IMR-90 (cell line): ENCODE results near the gene HOMER3. TPM values are rescaled to one million over a fixed set of nuclear protein-coding genes. Genes with fewer than 3 reads are reported as not detected.

Experiments used
- ATAC-seq: fragments of 200-7000 bp; cut with Tn5 transposase; 2 replicates; pipeline ENCODE4 v1.9.1; 2020; ENCODE audit warnings: low read depth, mild to moderate bottlenecking, moderate library complexity
- BruUV-seq: library from RNA; stranded (reverse); fragments of 400-500 nt; replicated peaks from 2 replicates; lab custom pipeline; 2021; lab: Mats Ljungman, UMichigan
- CTCF ChIA-PET: fragments of 300-600 bp; formaldehyde crosslinking; extraction: SDS; loops from one replicate; lab custom pipeline; 2021; ENCODE audit warnings: antibody characterized with exemption; lab: Yijun Ruan, JAX
- POLR2A ChIA-PET: fragments of 300-600 bp; sonication (Branson Sonifier 250); formaldehyde crosslinking; loops from one replicate; lab custom pipeline; 2022; ENCODE audit warnings: antibody characterized with exemption; ENCODE audit not compliant: unreplicated experiment; lab: Charles Lee
- DNase-seq: peaks from one replicate; pipeline ENCODE4 v3.0.0; 2013
- H2AFZ ChIP-seq: replicated peaks from 2 replicates; pipeline ENCODE3; 2013; ENCODE audit warnings: low read length, mild to moderate bottlenecking; ENCODE audit not compliant: poor library complexity
- H2AK5ac ChIP-seq: 2 replicates; pipeline ENCODE4 v1.6.1; 2013; ENCODE audit warnings: low read depth, low read length, inconsistent platforms
- H2AK9ac ChIP-seq: replicated peaks from 2 replicates; pipeline ENCODE3; 2013; ENCODE audit warnings: mild to moderate bottlenecking, low read depth, low read length, moderate library complexity; ENCODE audit not compliant: poor library complexity
- H2BK120ac ChIP-seq: 2 replicates; pipeline ENCODE4 v1.6.1; 2013; ENCODE audit warnings: low read depth, low read length, inconsistent platforms
- H2BK15ac ChIP-seq: 3 replicates; pipeline ENCODE4 v1.6.1; 2013; ENCODE audit warnings: low read depth, low read length, inconsistent platforms
- H2BK20ac ChIP-seq: 2 replicates; pipeline ENCODE4 v1.6.1; 2013; ENCODE audit warnings: low read depth, mild to moderate bottlenecking, inconsistent platforms, low read length, moderate library complexity
- H2BK5ac ChIP-seq: 2 replicates; pipeline ENCODE4 v1.6.1; 2013; ENCODE audit warnings: mild to moderate bottlenecking, low read depth, low read length, inconsistent platforms; ENCODE audit not compliant: poor library complexity, severe bottlenecking
- H3K14ac ChIP-seq: replicated peaks from 2 replicates; pipeline ENCODE4 v1.6.1; 2013; ENCODE audit warnings: low read depth, low read length, inconsistent platforms
- H3K18ac ChIP-seq: 2 replicates; pipeline ENCODE4 v1.6.1; 2013; ENCODE audit warnings: low read depth, low read length, control low read depth
- H3K23ac ChIP-seq: 2 replicates; pipeline ENCODE4 v1.6.1; 2013; ENCODE audit warnings: low read depth, low read length, inconsistent platforms
- H3K27ac ChIP-seq: 2 replicates; pipeline ENCODE4 v1.5.1; 2013; ENCODE audit warnings: mild to moderate bottlenecking, control low read depth, low read length; ENCODE audit not compliant: insufficient read depth
- H3K27me3 ChIP-seq: 2 replicates; pipeline ENCODE4 v1.6.1; 2013; ENCODE audit warnings: low read length; ENCODE audit not compliant: control insufficient read depth, insufficient read depth
- H3K36me3 ChIP-seq: 2 replicates; pipeline ENCODE4 v1.6.1; 2013; ENCODE audit warnings: low read length, mixed read lengths; ENCODE audit not compliant: control insufficient read depth, insufficient read depth
- H3K4ac ChIP-seq: 2 replicates; pipeline ENCODE4 v1.6.1; 2013; ENCODE audit warnings: low read depth, low read length, inconsistent platforms
- H3K4me1 ChIP-seq: 2 replicates; pipeline ENCODE4 v1.6.1; 2013; ENCODE audit warnings: low read length, mixed read lengths; ENCODE audit not compliant: control insufficient read depth, insufficient read depth
- H3K4me2 ChIP-seq: 2 replicates; pipeline ENCODE4 v1.6.1; 2013; ENCODE audit warnings: low read depth, mild to moderate bottlenecking, control low read depth, low read length, moderate library complexity
- H3K4me3 ChIP-seq: 2 replicates; pipeline ENCODE4 v1.5.1; 2013; ENCODE audit warnings: low read depth, mild to moderate bottlenecking, control low read depth, low read length, moderate library complexity; ENCODE audit not compliant: insufficient read depth
- H3K56ac ChIP-seq: 2 replicates; pipeline ENCODE4 v1.6.1; 2013; ENCODE audit warnings: low read length, inconsistent platforms; ENCODE audit not compliant: insufficient read depth; ENCODE audit errors: extremely low read depth
- H3K79me1 ChIP-seq, 2 experiments: 2 replicates each; pipeline ENCODE4 v1.6.1; 2013; ENCODE audit warnings: low read length in 2 of 2, inconsistent platforms in 1 of 2, low read depth in 1 of 2
- H3K9ac ChIP-seq: 2 replicates; pipeline ENCODE4 v1.6.1; 2013; ENCODE audit warnings: low read depth, low read length, control low read depth
- H3K9me1 ChIP-seq: 2 replicates; pipeline ENCODE4 v1.6.1; 2013; ENCODE audit warnings: low read length, inconsistent platforms; ENCODE audit not compliant: insufficient read depth
- H3K9me3 ChIP-seq: 2 replicates; pipeline ENCODE4 v1.6.1; 2013; ENCODE audit warnings: low read length; ENCODE audit not compliant: control insufficient read depth, insufficient read depth
- H4K20me1 ChIP-seq: 2 replicates; pipeline ENCODE4 v1.6.1; 2013; ENCODE audit warnings: low read length, inconsistent platforms; ENCODE audit not compliant: insufficient read depth
- H4K5ac ChIP-seq: 2 replicates; pipeline ENCODE4 v1.6.1; 2013; ENCODE audit warnings: mild to moderate bottlenecking, low read depth, low read length, control low read depth
- H4K8ac ChIP-seq, 2 experiments: 2 replicates each; pipeline ENCODE4 v1.6.1; 2013; ENCODE audit warnings: low read depth in 2 of 2, low read length in 2 of 2, control low read depth in 1 of 2, inconsistent platforms in 1 of 2
- H4K91ac ChIP-seq: 2 replicates; pipeline ENCODE4 v1.6.1; 2013; ENCODE audit warnings: low read depth, low read length, inconsistent platforms; ENCODE audit not compliant: insufficient read depth
- BHLHE40 ChIP-seq: fragments of 150-350 bp; IDR thresholded peaks from 2 replicates; pipeline ENCODE4 v1.6.1; 2016; ENCODE audit warnings: mild to moderate bottlenecking, low read depth, low read length
- CEBPB ChIP-seq: IDR thresholded peaks from 2 replicates; pipeline ENCODE4 v1.6.1; 2012; ENCODE audit warnings: low read depth, low read length, improper control_type of control experiment
- CHD1 ChIP-seq: IDR thresholded peaks from 2 replicates; pipeline ENCODE4 v1.6.1; 2012; ENCODE audit warnings: low read depth, low read length, improper control_type of control experiment
- FOS ChIP-seq: fragments of 150-350 bp; IDR thresholded peaks from 2 replicates; pipeline ENCODE4 v1.6.1; 2016; ENCODE audit warnings: low read depth, low read length
- MAZ ChIP-seq: IDR thresholded peaks from 2 replicates; pipeline ENCODE4 v1.6.1; 2012; ENCODE audit warnings: low read depth, mild to moderate bottlenecking, low read length, improper control_type of control experiment, moderate library complexity, borderline replicate concordance
- MXI1 ChIP-seq: IDR thresholded peaks from 2 replicates; pipeline ENCODE4 v1.6.1; 2012; ENCODE audit warnings: low read depth, mild to moderate bottlenecking, low read length, moderate library complexity, borderline replicate concordance
- NFE2L2 ChIP-seq: fragments of 150-350 bp; IDR thresholded peaks from 2 replicates; pipeline ENCODE4 v1.6.1; 2016; ENCODE audit warnings: low read depth, mild to moderate bottlenecking, low read length
- POLR2A ChIP-seq: IDR thresholded peaks from 2 replicates; pipeline ENCODE4 v1.6.1; 2012; ENCODE audit warnings: mild to moderate bottlenecking, low read depth, low read length
- RAD21 ChIP-seq: IDR thresholded peaks from 2 replicates; pipeline ENCODE4 v1.6.1; 2012; ENCODE audit warnings: low read length, improper control_type of control experiment
- RCOR1 ChIP-seq: IDR thresholded peaks from 2 replicates; pipeline ENCODE4 v1.6.1; 2012; ENCODE audit warnings: mild to moderate bottlenecking, low read length, improper control_type of control experiment; ENCODE audit not compliant: insufficient replicate concordance
- RFX5 ChIP-seq: IDR thresholded peaks from 2 replicates; pipeline ENCODE4 v1.8.0; 2012; ENCODE audit warnings: low read depth, mild to moderate bottlenecking, low read length, moderate library complexity
- SMC3 ChIP-seq: fragments of 150-350 bp; IDR thresholded peaks from 2 replicates; pipeline ENCODE4 v1.6.1; 2016; ENCODE audit warnings: low read depth, mild to moderate bottlenecking, antibody characterized with exemption, low read length, moderate library complexity
- USF2 ChIP-seq: fragments of 150-350 bp; IDR thresholded peaks from 2 replicates; pipeline ENCODE4 v1.6.1; 2017; ENCODE audit warnings: mild to moderate bottlenecking, antibody characterized with exemption, low read length, low read depth
- WGBS, 2 experiments: methylation state at CpG; one replicate each; pipeline versions ENCODE4 v1.1.5 to v1.1.7; 2013; ENCODE audit warnings: missing lambda C conversion rate in 2 of 2; ENCODE audit not compliant: insufficient read length in 1 of 2; ENCODE audit errors: extremely low coverage in 2 of 2; 5-methylcytosine and 5-hydroxymethylcytosine counted together
- dilution Hi-C: fragments of 300-500 bp; cut with HindIII; formaldehyde crosslinking; loops from one replicate; pipeline ENCODE4 v1.14.3; 2018; ENCODE audit warnings: low sequenced_read_pairs; ENCODE audit not compliant: unreplicated experiment
- in situ Hi-C: fragments of 300-500 bp; cut with MboI; formaldehyde crosslinking; loops from 3 replicates; pipeline ENCODE4 v1.14.3; 2019; ENCODE audit warnings: low sequenced_read_pairs, inconsistent platforms, mixed read lengths
- intact Hi-C: fragments of 100-400 bp; cut with micrococcal nuclease; formaldehyde crosslinking; loops from 2 replicates; pipeline ENCODE4 v1.10.0; 2022
- polyA plus RNA-seq, 3 experiments: library from polyadenylated mRNA; depleted of rRNA; stranded (reverse); fragments of >200 nt; gene quantifications; 2 replicates each; pipeline ENCODE4 v1.2.3, GENCODE V29; 2012; ENCODE audit warnings: low replicate concordance in 1 of 3
- total RNA-seq: library from RNA; depleted of rRNA; stranded (reverse); fragments of >200 nt; gene quantifications from 2 replicates; pipeline ENCODE4 v1.2.3, GENCODE V29; 2012
- TF ChIP-seq, protein P1 (sequence below): conservative IDR thresholded peaks from 2 replicates; pipeline ENCODE4 v1.5.1; 2012; ENCODE audit warnings: mild to moderate bottlenecking, low read depth, low read length, improper control_type of control experiment

Gene HOMER3
- total and polyA plus RNA-seq, 2 of the 4 experiments (the other 2 are of a cell fraction): 53.4 to 77.0 TPM

DNA sequence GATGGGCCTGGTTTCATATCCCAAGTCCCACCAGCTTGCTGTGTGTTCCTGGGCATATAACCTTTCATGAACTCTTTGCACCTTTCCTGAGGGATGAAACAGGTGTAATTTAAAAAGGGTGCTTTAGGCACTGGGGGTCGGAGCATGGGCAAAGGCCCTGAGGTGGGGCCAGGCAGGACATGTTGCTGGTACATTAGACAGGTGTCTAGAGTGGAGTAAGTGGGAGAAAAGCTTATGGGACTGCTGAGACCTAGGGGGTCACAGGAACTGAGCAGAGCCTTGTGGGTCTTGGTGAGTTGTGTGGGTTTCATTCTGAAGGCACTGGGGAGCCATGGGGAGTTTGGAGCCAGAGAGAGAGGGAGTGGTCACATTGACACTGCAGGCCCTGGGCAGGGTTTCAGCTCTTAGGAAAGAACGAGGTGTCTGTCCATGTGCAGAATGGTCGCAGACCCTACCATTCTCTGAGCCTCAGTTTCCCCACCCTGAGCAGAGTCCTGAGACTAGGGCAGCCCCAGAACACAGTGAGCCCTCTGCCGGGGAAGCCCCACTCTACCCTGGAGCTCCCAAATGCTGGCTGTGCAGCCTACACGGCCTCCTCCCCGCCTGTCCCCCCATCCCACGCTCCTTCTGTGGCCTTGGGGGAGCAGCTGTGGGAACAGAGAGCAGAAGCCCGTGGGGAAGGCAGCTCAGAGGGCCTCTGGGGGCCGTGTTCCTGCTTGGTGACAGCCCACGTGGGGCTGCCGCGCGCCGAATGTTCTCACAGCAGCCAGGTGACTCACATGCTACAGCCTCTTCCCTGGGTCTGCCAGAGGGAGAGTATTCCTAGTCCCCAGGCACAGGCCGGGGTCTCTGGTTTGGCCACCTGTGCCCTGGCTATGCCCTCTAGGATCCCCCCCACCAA, 7.3 kb upstream of the HOMER3 start (continued):
- TF ChIP-seq NFE2L2: no peak

DNA sequence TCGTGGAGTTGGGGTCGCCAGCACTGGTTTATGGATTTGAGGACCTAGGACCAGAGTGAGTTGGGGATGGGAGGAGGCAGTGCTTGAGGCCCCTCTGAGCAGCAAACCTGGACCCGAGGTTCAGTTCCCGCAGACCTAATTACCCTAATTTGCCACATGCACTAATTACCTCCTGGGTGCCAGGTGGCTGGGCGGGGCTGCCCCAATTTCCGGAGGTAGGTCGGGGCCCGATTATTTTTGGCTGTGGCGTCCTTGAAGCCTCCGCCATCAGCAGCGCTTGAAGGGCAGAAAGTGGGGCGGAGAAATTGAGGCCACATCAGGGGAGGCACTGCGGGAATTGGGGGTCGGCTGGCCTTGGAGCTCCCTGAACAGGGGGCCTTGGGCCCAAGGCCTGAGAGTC, 5.9 kb upstream of the HOMER3 start:
- intact Hi-C loops: no loop called here
- peaks cover 2 to 4% of the 10 kb centered on the region in 2 experiments; a peak in 2 of 4 replicates for H3K79me1 ChIP-seq
- ATAC-seq: no peak
- TF ChIP-seq CEBPB (no peak), MXI1 (no peak), RFX5 (no peak), CHD1 (no peak), RAD21 (no peak), RCOR1 (no peak), POLR2A (no peak), SMC3 (no peak), BHLHE40 (no peak), MAZ (no peak), NFE2L2 (no peak), FOS (no peak), USF2 (no peak)
- TF ChIP-seq, protein P1, sequence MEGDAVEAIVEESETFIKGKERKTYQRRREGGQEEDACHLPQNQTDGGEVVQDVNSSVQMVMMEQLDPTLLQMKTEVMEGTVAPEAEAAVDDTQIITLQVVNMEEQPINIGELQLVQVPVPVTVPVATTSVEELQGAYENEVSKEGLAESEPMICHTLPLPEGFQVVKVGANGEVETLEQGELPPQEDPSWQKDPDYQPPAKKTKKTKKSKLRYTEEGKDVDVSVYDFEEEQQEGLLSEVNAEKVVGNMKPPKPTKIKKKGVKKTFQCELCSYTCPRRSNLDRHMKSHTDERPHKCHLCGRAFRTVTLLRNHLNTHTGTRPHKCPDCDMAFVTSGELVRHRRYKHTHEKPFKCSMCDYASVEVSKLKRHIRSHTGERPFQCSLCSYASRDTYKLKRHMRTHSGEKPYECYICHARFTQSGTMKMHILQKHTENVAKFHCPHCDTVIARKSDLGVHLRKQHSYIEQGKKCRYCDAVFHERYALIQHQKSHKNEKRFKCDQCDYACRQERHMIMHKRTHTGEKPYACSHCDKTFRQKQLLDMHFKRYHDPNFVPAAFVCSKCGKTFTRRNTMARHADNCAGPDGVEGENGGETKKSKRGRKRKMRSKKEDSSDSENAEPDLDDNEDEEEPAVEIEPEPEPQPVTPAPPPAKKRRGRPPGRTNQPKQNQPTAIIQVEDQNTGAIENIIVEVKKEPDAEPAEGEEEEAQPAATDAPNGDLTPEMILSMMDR: no peak

More for the DNA sequence above, 5.9 kb upstream of the HOMER3 start:
- Histone ChIP-seq H4K91ac (no peak overlapping the region), H2BK15ac (no peak overlapping the region), H3K4ac (no peak overlapping the region), H3K9me3 (no peaks in the 10 kb centered on the region), H2AFZ (no peak overlapping the region), H3K9ac (no peak overlapping the region), H3K18ac (no peak overlapping the region), H4K20me1 (no peaks in the 10 kb centered on the region), H4K8ac (no peak overlapping the region), H3K4me1 (no peaks in the 10 kb centered on the region), H3K9me1 (no peaks in the 10 kb centered on the region), H3K27me3 (no peaks in the 10 kb centered on the region), H2AK5ac (no peak overlapping the region), H3K56ac (no peak overlapping the region), H2AK9ac (peak overlapping the region; percentile 42), H3K27ac (no peak overlapping the region), H3K36me3 (peaks cover 6% of the 10 kb centered on the region; the same call in 1 of the 2 replicates), H2BK5ac (no peak overlapping the region), H3K23ac (no peak overlapping the region), H3K4me3 (no peak overlapping the region), H4K5ac (no peak overlapping the region), H3K14ac (no peak overlapping the region), H3K4me2 (no peak overlapping the region), H2BK120ac (no peak overlapping the region), H2BK20ac (no peak overlapping the region)
- DNase-seq: no peak
- in situ Hi-C loops (no loop called here), dilution Hi-C loops (no loop called here)
- BruUV-seq: no TSS peak
- CTCF ChIA-PET: no interaction called here
- POLR2A ChIA-PET: no interaction called here
- 93% methylated on average over 5 of the region's 14 CpGs; no CpG with 5 or more reads in 1 of the 2 experiments for WGBS, 2 experiments
